Adipocyte (in vitro differentiated cells): ENCODE results near the gene ELOVL3.
"Not testable (repeated sequence)": the region's sequence is repeated elsewhere in the genome, so short reads cannot be mapped to it uniquely, and the experiment has no call there.

ENCODE experiments used
- DNase-seq: peaks from one replicate; pipeline ENCODE4 v3.0.0-alpha.2; 2015; ENCODE audit warnings: low read depth
- H3K27me3 ChIP-seq: replicated peaks from 2 replicates; pipeline ENCODE4 v1.7.0; 2013; ENCODE audit warnings: mild to moderate bottlenecking, low read length, moderate library complexity; ENCODE audit not compliant: control insufficient read depth, insufficient read depth
- H3K36me3 ChIP-seq: 2 replicates; pipeline ENCODE4 v1.7.0; 2013; ENCODE audit warnings: low read length, mild to moderate bottlenecking, moderate library complexity; ENCODE audit not compliant: control insufficient read depth, insufficient read depth, severe bottlenecking
- H3K4me1 ChIP-seq: 2 replicates; pipeline ENCODE4 v1.7.0; 2013; ENCODE audit warnings: mild to moderate bottlenecking, low read length, moderate library complexity; ENCODE audit not compliant: control insufficient read depth, insufficient read depth
- H3K4me3 ChIP-seq: 2 replicates; pipeline ENCODE4 v1.7.0; 2013; ENCODE audit warnings: mild to moderate bottlenecking, low read length, moderate library complexity
- H3K9ac ChIP-seq: 2 replicates; pipeline ENCODE4 v1.7.0; 2013; ENCODE audit warnings: mild to moderate bottlenecking, low read length, moderate library complexity
- H3K9me3 ChIP-seq: 2 replicates; pipeline ENCODE4 v1.7.0; 2013; ENCODE audit warnings: mild to moderate bottlenecking, low read length, moderate library complexity; ENCODE audit not compliant: control insufficient read depth

ELOVL3 gene

DNA sequence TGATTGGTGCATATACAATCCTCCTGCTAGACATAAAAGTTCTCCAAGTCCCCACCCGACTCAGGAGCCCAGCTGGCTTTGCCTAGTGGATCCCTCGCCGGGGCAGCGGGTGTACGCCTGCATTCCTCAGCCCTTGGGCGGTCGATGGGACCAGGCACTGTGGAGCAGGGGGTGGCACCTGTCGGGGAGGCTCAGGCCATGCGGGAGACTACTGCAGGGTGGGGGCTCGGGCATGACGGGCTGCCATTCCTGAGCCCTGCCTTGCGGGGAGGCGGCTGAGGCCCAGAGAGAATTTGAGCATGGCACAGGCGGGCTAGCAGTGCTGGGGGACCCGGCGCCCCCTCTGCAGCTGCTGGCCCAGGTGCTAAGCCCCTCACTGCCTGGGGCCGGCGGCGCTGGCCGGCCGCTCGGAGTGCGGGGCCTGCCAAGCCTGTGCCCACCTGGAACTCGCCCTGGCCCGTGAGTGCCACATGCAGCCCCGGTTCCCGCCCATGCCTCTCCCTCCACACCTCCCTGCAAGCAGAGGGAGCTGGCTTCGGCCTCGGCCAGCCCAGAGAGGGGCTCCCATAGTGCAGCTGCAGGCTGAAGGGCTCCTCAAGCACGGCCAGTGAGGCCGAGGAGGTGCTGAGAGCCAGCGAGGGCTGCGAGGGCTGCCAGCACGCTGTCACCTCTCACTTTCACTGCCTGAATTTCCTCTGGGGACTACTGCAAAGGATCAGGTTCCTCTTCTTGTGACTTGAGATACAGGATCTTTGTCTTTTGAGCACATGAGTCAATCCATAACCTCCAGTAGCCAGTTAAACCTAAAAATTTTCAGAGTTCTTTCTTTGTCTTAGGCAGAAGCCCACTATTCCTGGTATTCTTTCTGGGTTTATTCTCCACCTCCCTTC lies 25.1 kb upstream of the ELOVL3 start:
- no peak overlapping the region for H3K9ac ChIP-seq
- no peak for DNase-seq
- H3K9me3 ChIP-seq, result peaks cover 15% of the 10 kb centered on the region
- H3K36me3 ChIP-seq, result no peaks in the 10 kb centered on the region
- no peak overlapping the region for H3K4me3 ChIP-seq
- H3K4me1 ChIP-seq, result no peaks in the 10 kb centered on the region
- H3K27me3 ChIP-seq, result peaks cover 23% of the 10 kb centered on the region

DNA sequence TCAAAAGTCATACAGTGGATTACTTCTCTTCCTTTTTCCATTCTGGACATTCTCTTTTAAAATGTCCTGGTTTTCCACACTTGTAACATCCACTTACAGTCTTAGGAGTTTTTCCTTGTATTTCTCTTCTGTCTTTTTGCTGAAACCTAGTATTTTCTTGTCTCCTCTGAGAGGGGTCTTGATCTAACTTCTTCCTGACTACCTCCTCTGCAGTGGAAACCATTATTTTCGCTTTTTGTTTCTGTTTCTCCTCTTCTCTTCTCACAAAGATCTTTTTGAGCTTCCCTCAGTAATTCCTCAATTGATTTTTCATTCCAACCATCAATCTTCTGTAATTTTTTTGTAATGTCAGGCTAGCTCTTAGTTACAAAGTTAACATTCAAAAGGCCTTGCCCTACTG lies 23.7 kb upstream of the ELOVL3 start:
- no peak overlapping the region for H3K4me3 ChIP-seq
- no peak overlapping the region for H3K9ac ChIP-seq
- H3K27me3 ChIP-seq, result peaks cover 23% of the 10 kb centered on the region
- no peaks in the 10 kb centered on the region for H3K36me3 ChIP-seq
- peaks cover 3% of the 10 kb centered on the region for H3K4me1 ChIP-seq
- H3K9me3 ChIP-seq, result peaks cover 15% of the 10 kb centered on the region
- DNase-seq, result peak; percentile 4

DNA sequence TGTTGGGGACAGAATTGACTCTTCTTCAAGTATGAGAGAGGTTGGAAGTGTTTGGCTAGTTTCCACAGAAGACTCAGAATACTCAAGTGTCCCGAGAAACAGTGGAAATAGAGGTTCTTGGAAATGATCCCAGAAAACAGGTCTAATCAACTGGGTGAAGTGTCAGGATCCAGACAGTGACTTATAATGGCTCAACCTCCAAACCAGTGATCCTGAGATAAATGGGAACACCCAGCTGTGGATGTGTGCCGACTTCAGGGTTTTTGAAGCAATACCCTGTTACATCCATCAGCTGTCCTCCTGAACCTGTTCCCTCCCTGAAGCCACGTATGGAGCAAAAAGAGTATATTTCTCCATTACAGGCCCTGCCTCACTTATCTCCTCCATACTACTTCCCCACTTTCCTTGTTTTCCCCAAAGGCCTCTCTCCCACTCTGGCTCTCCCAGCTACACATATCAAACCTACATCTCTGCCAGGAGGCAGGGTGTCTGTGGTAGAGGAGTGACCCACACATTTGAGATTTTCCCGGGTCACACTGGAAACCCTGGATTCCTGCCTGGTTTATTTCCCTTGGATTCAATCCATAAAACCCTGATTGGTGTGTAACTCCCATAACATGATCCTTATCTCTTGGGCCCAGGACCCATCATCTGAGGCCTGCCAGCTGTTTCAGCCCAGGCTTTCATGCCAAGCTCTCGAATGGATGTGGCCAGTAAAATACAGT lies 17.6 kb upstream of the ELOVL3 start:
- Histone ChIP-seq H3K4me3 (peak overlapping the region; percentile 23), H3K4me1 (peaks cover 16% of the 10 kb centered on the region), H3K9me3 (peaks cover 9% of the 10 kb centered on the region), H3K36me3 (no peaks in the 10 kb centered on the region), H3K27me3 (peaks cover 4% of the 10 kb centered on the region), H3K9ac (no peak overlapping the region)
- peak; percentile 62 for DNase-seq

DNA sequence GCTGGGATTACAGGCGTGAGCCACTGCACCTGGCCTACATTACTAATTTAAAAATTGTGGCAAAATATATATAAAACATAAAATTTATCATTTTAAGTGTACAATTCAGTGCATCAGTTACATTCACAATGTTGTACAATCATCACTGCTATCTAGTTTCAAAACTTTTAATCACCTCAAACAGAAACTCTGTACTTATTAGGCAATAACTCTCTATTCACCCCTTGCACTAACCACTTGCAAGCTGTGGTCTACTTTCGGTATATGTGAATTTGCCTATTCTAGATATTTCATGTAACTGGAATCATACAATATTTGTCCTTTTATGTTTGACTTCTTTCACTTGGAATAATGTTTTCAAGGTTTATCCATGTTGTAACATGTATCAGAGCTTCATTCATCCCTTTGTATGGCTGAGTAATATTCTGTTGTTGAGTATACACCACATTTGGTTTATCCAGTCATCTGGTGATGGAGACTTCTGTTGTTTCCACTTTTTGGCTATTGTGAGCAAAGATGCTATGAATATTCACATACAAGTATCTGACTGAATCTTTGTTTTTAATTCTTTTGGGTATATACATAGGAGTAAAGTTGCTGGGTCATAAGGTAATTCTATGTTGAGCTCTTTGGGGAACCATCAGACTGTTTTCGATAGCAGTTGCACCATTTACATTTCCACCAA lies 14.3 kb upstream of the ELOVL3 start:
- H3K9ac ChIP-seq, result no peak overlapping the region
- no peaks in the 10 kb centered on the region for H3K36me3 ChIP-seq
- H3K4me3 ChIP-seq, result no peak overlapping the region
- DNase-seq, result no peak
- H3K9me3 ChIP-seq, result no peaks in the 10 kb centered on the region
- H3K27me3 ChIP-seq, result no peaks in the 10 kb centered on the region
- peaks cover 16% of the 10 kb centered on the region for H3K4me1 ChIP-seq

DNA sequence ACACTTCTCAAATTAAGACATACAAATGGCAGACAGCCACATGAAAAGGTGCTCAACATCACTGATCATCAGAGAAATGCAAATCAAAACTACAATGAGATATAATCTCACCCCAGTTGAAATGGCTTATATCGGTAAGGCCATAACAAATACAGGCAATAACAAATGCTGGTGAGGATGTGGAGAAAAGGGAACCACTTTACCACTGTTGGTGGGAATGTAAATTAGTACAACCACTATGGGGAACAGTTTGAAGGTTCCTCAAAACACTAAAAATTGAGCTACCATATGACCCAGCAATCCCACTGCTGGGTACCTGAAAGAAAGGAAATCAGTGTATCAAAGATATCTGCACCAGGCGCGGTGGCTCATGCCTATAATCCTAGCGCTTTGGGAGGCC lies 12.5 kb upstream of the ELOVL3 start:
- not testable (repeated sequence) for H3K4me3 ChIP-seq, H3K9ac ChIP-seq, DNase-seq, H3K4me1 ChIP-seq, H3K36me3 ChIP-seq, H3K27me3 ChIP-seq, H3K9me3 ChIP-seq

DNA sequence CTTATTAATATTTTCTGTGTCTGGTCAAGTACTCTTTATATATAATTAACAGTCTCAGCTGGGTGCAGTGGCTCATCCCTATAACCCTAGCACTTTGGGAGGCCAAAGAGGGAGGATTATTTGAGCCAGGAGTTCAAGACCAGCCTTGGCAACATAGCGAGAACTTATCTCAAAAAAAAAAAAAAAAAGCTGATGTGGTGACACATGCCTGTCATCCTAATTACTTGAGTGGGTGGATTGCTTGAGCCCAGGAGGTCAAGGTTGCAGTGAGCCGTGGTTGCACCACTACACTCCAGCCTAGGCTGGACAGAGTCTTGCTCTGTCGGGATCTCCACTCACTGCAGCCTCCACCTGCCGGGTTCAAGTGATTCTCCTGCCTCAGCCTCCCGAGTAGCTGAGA lies 6.7 kb upstream of the ELOVL3 start:
- no peaks in the 10 kb centered on the region for H3K27me3 ChIP-seq

DNA sequence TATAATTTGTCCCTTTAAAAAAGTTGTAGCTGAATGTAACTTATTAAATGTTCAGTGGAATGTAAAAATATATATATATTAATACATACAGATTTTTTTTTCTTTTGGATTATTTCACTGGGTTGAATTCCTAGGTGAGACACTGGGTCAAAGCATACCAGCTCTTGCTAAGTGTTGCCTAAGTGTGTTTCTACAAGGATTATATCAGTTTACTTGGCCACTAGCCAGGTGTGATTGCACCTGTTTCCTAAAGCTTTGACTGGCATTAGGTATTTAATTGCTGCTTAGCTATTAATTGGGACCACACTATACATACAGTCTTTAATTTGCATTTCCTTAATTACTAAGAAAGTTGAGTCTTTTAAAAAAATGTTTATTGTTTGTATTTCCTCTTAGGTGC lies 5.5 kb upstream of the ELOVL3 start:
- Histone ChIP-seq H3K27me3 (no peaks in the 10 kb centered on the region), H3K9me3 (no peaks in the 10 kb centered on the region), H3K4me3 (no peak overlapping the region), H3K9ac (no peak overlapping the region), H3K36me3 (no peaks in the 10 kb centered on the region), H3K4me1 (peaks cover 6% of the 10 kb centered on the region)
- no peak for DNase-seq

More for the DNA sequence above, 6.7 kb upstream of the ELOVL3 start:
- Histone ChIP-seq H3K36me3 (no peaks in the 10 kb centered on the region), H3K9ac (no peak overlapping the region), H3K4me3 (no peak overlapping the region), H3K9me3 (no peaks in the 10 kb centered on the region), H3K4me1 (no peaks in the 10 kb centered on the region)
- no peak for DNase-seq

DNA sequence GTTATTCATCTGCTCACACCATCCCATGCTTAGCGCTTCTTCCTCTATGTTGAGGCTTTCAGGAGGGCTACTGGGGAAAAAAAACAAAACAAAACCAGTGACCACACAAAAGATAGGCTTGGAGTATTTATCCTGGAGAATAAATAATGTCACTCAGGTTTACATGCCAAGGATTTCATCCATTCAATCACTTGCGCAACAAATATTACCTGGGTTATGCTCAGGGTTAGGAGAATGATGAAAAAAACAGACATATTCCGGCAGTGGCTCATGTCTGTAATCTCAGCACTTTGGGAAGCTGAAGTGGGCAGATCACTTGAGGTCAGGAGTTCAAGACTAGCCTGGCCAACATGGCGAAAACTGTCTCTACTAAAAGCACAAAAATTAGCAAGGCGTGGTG lies 3.3 kb upstream of the ELOVL3 start:
- H3K4me3 ChIP-seq, result no peak overlapping the region
- no peaks in the 10 kb centered on the region for H3K9me3 ChIP-seq
- DNase-seq, result no peak
- H3K9ac ChIP-seq, result no peak overlapping the region
- H3K27me3 ChIP-seq, result no peaks in the 10 kb centered on the region
- no peaks in the 10 kb centered on the region for H3K36me3 ChIP-seq
- H3K4me1 ChIP-seq, result peaks cover 24% of the 10 kb centered on the region

DNA sequence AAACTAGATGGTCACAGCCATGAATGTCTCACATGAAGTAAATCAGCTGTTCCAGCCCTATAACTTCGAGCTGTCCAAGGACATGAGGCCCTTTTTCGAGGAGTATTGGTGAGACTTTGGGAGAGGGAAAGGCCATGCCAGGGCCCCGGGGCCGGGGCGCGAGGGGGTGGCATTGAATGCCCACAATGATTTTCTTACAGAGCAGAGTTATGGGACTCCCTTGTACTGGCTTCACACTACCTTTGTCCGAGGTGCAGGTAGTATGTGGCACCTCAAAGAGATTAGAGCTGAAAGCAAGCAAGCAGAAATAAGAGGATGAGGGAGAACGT lies 407 bp downstream of the ELOVL3 start:
- Histone ChIP-seq H3K9me3 (no peaks in the 10 kb centered on the region), H3K27me3 (no peaks in the 10 kb centered on the region), H3K36me3 (no peaks in the 10 kb centered on the region), H3K9ac (peak overlapping the region; percentile 67), H3K4me3 (peak overlapping the region; percentile 78), H3K4me1 (peaks cover 31% of the 10 kb centered on the region)
- DNase-seq, result no peak

DNA sequence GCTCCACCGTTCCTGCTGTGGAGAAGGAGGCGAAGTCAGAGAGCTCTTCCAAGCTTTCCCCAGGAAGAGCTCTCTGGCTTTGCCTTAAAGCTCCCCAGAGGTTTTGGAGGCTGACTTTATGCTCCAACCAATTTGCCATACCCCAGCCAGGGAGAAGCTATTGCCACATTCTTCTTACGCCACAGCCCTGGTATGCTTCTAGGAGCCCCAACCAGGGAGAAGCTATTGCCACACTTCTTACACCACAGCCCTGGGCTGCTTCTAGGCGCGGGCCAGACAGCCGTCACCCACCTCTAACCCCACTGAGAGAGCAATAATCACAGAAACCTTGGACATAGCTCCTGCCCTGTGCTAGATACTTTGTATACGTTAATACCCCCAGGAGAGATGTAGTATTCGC lies 951 bp downstream of the ELOVL3 start:
- Histone ChIP-seq H3K4me3 (peak overlapping the region; percentile 78), H3K27me3 (no peaks in the 10 kb centered on the region), H3K9ac (peak overlapping the region; percentile 67), H3K9me3 (no peaks in the 10 kb centered on the region), H3K36me3 (no peaks in the 10 kb centered on the region), H3K4me1 (peaks cover 31% of the 10 kb centered on the region)
- peak; percentile 82 for DNase-seq

DNA sequence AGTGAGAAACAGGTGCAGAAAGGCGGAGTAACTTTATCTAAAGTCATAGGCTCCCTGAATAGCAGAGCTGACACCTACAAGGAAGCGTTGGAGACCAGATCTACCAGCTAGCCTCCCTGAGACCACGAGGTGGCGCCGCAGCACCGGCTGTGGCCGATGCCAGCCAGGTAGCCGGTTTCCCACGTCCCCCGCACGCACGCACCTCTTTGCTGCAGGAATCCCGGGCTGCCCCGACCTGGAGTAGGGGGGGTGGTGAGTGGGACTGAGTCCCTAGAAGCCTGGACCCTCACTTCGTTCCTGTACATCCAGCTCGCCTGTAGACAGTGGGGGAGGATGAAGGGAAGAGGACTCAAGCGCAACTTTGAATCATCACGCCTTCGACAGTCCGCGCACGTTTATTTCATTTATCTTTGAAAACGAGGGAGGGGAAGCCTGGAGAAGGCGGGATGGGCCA lies 3.7 kb downstream of the ELOVL3 start:
- DNase-seq, result peak; percentile 93
- Histone ChIP-seq H3K9me3 (no peaks in the 10 kb centered on the region), H3K9ac (peak overlapping the region; percentile 56), H3K4me3 (peak overlapping the region; percentile 75), H3K36me3 (no peaks in the 10 kb centered on the region), H3K4me1 (peaks cover 31% of the 10 kb centered on the region), H3K27me3 (no peaks in the 10 kb centered on the region)
